ENCODE data around the gene TVP23C.
"Not testable (repeated sequence)": the region's sequence is repeated elsewhere in the genome, so short reads cannot be mapped to it uniquely, and the experiment has no call there.

Gene TVP23C

DNA sequence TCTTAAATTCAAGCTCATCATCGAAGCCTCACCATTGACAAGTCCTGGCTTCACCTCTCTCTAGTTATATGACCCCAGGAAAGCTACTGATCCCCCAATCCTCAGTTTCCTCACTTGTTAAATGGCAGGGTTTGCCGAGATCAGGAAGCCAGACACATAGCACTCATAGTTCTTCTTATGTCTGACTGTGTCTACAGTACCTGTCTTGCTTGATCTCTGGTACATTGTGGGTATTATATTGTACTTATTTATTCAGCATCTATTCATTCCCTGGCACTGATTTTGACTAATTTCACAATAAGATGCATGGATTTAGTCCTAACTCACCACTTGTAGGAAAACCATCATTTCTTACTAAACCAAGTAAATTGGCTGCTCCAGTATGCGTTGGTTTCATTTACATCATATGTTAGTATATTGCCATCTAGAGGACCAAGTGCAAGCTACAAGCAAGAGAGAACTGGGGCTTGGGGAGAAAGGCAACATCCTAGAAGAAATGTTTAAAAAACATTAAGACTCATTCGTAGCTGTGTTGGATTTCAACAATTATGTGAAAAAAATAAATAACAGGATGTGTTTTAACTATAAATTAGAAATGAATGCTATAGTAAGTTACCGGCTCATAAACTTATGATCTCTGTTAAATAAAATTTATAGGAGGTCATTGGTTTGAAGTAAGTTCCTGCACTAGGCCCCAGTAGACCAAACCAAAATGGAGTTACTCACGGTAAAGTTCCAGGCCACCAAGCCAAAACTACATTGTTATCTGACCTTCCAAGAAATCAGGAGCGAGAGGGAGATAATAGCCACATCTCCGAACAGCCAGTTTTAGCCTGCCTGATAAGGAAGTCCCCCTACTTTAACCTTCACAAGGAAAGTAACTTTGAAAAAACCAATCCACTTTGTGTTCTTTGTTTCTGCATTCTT is 36.7 kb downstream of the TVP23C start:
- DNase-seq, result not testable (repeated sequence)

DNA sequence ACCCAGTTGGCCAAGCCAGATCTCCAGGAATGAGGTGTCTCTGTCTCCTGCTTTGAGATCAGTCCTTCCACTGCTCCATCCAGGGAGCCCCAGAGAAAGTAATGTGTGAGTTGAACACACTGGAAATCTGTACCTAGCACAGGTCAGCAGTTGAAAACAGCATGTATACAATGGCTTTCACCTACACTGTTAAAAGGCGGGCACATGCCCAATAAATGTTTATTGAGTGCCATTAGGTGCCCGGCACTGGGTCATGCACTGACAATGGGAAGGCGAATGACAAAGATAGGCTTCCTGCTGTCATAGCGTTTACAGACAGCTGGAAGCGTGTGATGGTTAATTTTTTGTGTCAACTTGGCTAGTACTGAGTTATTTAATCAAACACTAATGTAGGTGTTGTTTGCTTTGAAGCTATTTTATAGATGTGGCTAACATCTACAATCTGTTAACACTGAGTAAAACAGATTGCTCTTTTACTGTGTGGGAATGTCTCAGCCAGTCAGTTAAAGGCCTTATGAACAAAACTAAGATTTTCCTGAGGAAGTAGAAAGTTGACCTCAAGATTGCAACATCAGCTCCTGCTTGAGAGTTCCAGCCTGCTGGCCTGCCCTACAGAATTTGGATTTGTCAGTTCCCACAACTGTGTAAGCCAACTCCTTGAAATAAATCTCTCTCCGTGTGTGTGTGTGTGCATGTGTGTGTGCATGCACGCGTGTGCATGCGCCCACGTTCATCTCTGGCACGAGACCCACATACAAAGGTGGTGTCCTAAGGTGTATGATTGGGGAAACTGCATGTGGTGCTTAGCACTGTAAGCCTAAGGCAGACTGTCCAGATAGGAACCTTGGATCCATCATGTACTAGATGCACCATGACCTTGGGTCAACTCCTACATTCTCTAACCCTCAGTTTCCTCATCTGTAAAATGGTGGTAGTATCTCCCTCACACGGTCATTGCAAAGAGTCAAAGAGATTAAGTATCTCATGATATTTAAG is 38.0 kb downstream of the TVP23C start:
- not testable (repeated sequence) for DNase-seq

DNA sequence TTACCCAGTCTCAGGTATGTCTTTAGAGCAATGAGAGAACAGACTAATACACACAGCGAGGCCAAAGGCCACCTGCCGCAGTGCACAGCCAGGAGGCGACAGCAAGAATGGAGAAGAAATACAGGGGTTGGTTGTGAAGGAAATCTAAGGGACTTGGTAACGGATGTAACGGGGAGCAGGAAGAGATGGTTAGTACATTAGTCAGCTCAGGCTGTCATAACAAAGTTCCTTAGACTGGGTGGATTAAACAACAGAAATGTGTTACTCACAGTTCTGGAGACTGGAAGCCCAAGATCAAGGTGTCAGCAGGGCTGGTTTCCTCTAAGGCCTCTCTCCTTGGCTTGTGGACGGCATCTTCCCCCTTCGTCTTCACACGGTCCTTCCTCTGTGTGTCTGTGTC is 47.1 kb downstream of the TVP23C start:
- no peak for DNase-seq

DNA sequence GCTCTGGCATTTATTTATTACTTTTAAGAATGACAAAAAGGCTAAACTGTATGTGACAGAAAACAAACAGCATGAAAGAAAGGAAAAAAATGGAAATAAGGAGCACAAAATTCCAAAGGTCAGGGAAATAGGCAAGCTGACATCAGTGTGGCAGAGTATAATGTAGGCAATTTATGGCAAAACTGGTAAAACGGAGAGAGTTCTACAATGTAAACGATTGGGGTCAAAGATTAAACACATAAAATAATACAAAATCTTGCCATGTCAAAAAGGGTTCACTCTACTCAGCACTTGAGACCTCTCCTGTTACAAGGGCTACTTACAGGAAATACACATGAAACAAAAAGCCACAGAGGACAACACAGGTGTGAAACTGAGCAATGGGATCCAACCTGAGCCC is 48.8 kb downstream of the TVP23C start:
- no peak for DNase-seq

DNA sequence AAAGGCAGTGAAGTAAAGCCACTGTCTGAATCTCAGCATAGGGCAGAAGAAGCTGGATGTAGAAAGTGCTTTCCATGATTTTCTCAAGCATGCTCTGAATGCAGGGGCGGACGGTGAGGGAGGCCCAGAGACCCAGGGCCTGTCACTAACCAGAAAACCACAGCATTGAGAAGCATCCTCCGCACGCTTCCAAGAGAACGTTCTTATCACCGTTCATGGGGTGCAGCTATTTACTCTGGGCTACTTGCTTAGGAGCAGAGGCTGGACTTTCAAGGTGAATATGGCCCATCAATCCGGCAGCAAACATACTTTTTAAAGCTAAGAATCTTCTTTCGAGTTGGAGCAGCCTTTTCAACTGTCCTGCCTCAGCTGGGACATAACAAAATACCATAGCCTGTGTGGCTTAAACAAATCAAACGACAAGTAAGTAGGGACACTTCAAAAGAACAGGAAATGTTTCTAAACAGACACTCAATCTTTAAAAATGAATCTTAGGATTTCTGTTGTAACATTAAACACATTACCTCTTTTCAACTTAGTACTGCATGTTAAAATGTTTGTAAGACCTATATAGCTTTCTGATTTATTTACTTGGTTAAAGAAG is 49.3 kb downstream of the TVP23C start:
- no peak for DNase-seq

DNA sequence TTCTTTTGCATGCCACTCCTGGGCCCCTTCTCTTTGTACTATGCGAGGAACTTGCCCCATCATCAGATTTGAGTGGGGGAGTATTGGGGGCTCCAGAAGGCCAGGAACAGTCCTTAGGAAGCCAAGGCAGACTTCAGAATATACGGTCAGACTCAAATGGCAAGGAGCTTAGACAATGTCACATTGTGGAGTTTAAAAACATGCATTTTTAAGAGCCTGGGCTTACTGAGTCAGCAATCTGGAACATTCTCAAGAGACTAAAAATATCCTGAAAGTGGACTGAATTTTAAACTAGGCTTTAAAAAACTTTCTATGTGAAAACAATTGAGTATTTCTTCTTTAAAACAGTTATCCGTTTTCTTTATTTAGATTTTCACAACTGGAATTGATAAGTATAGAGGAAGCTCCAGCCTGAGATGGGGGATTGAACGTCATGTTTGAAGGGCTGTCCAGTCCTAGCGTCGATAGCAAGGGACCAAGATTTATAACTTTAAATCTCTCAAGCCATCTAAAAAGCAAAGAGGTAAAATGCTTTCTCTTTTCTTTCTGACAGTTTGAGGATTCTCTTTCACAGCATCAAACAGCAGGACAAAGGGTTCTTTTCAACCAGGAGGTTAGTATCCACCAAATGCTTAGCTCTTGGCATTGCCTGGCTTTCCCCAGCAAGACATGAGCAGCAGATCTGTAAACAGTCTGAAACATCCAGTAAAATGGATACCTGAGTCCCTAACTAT is 50.1 kb downstream of the TVP23C start:
- no peak for DNase-seq

DNA sequence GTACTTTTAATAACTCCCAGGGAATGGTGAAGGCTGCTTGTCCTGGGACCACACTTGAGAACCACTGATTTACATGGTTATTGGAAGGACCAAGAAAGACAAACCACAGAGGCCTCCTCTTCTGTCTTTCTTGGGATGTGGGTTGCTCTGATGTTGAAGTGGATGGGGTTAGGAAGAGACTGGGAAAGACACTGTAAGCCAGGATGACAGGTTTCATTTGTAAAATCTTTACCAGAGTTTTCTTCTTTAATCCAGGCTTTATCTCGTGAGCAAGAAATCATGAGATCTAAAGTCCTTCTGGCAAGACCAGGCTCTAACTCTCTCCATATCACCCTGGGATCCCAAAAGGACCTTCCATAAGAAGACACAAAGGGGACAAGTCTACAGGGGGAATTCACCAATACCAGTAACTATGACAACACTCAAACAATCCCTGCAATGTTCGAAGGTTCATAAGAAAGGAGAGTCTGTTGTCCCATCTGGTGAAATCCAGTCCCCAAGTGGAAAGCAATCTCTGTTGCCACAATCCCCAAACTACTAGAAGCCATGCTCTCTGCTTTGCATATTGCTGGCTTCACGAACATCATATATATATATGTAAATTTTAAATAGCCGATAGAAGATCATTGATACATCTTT is 51.1 kb downstream of the TVP23C start:
- no peak for DNase-seq

DNA sequence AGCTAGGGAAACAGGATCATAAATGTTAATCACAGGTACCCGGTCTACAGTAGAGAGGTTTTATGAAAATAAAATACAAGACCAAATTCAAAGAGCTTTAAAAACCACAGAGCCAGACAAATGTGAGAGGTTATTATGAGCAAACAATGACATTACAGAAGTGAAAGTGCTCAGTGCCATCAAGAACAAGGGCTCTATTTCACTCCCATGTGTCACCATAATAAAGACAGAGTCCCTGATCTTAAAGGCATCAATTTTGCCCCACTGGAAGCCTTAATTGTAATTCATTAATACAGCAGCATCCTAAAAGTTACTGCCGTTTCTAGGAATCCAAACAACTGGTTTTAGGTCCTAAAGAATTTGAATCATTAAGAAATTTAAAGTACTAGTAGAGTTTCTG is 52.1 kb downstream of the TVP23C start:
- DNase-seq, result no peak

DNA sequence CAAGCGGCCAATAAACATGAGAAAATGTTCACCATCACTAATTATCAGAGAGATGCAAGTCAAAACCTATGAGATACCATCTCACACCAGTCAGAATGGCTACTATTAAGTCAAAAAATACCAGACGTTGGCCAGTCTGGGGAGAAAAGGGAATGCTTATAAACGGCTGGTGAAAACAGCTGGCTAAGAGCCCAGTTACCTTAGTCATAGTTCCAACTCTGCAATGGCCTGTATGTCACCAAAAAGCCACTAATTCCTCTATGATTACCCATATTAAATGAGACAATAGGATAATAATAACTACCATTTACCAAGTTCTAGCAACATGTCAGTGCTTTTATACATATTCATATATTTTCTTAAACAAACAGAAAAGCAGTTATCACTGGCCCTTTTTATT is 52.9 kb downstream of the TVP23C start:
- DNase-seq, result no peak

DNA sequence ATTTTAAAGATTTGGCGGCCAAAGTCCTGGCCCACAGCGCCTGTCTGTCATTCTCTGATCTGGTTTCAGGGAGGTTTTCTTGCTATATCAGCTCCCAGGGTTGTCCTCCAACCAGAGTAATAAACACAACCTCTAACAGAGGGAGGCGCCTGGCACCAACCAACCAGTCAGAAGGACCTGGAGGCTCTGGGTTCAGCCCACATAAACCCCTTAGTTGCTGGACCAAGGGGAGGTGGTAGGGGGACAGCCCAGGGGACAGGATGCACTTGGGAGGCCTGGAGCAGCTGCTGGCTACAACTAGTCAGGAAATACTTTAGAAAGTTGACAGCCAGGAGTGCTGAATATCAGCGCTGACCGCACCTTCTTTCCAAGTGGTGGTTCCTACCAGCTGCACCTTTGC is 54.2 kb downstream of the TVP23C start:
- no peak for DNase-seq

DNA sequence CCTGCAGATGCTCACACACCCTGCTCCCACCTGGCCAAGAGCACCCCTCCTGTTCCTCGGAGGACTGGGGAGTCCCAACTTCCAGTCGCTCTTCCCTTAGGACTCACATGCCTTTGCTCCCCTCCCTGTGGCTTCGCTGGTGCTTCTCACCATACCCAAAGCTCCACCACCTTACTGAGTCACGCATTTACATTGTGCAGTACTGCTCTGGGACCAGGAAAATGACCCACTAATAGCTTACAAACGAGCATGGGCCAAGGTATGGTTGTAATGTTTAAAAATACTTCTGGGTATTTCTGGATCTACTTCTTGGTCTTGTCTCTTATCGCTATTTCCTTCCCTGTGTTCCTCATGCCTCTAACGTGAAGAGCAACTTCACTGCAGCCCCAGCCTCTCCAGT is 54.8 kb downstream of the TVP23C start:
- DNase-seq, result no peak

DNA sequence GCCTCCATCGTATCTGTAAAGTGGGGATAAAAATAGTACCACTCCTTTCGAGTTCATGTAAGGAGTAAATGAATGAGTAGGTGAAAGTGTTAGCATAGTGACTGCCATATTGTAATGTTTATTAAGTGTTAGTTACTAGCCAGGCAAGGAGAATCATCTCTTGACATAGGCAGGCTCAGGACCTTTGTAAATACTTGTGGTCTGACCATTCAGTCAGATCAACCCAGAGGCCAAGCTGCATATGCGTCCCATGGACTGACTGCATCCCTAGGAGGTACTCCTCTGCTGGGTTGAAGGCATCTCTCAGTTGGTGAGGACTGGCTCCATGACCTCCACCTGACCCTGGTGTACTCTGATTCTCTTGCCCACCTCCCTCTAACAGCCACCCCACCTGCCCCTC is 55.4 kb downstream of the TVP23C start:
- DNase-seq, result no peak

DNA sequence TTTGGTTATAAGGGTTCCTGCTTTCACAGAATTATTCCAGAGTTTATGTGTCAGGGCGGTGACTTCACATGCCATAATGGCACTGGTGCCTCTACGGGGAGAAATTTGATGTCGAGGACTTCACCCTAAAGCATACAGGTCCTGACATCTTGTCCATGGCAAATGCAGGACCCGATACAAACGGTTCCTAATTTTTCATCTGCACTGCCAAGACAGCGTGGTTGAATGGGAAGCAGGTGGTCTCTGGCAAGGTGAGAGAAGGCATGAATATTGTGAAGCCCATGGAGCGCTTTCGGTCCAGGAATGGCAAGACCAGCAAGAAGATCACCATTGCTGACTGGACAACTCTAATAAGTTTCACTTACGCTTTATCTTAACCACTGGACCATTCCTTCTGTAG is 56.3 kb downstream of the TVP23C start:
- DNase-seq, result no peak

DNA sequence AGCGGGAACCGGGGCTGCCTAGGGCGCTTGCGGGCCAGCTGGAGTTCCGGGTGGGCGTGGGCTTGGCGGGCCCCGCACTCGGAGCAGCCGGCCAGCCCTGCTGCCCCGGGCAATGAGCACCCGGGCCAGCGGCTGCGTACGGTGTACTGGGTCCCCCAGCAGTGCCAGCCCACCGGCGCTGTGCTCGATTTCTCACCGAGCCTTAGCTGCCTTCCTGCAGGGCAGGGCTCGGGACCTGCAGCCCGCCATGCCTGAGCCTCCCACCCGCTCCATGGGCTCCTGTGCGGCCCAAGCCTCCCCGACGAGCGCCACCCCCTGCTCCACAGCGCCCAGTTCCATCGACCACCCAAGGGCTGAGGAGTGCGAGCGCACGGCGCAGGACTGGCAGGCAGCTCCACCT is 57.6 kb downstream of the TVP23C start:
- DNase-seq, result not testable (repeated sequence)

DNA sequence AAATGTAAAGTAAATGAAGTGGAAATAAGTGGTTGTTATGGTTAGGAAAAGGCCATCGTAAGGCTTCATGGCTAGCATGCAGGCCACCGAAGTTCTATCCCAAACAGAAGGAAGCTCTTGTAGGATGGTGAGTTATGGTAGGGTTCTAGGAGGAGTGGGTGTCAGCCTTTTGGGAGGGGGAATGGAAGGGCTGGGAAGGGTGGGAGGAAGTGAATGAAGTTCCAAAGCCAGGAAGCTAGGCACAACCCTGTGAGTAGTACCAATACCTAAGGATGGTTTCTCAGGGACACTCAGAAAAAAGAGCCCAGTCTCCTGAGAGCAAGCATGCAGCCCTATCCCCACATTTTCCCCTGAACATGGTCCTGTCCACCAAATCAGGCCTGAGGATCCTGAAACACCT is 59.6 kb downstream of the TVP23C start:
- DNase-seq, result no peak

DNA sequence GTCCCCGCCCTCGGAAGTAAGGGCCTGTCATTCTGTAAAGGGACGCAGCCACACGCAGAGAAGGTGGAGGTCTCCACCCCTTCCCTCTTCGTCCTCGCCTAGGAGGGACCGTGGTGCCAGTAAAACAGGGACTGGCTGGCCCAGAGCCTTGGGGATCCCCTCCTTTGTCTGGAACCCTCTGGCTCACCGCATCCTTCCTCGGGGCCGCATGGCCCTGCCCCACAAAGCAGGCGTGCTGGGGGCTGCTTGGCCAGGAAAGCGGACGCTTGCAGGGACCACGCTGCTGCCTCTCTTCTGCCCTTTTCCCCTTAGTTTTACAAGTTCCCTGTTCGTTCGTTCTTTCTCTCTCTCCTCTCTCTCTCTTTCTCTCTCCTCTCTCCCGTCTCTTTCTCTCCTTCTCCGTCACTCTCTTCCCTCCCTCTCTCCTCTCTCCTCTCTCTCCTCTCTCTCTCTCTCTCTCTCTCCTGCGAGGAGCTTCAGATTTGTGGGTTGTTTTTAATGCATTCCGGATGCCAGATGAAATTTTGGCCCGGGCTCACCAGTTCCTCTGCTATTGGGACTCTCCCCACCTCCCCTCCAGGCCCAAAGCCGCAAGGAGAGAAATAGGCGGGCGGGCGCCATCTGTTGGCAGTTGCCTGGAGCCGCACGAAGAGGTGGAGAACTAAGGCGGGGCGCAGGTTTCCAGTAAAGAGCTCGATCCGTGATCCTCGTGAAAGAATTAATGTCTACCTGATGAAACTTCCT is 60.7 kb downstream of the TVP23C start:
- no peak for DNase-seq

DNA sequence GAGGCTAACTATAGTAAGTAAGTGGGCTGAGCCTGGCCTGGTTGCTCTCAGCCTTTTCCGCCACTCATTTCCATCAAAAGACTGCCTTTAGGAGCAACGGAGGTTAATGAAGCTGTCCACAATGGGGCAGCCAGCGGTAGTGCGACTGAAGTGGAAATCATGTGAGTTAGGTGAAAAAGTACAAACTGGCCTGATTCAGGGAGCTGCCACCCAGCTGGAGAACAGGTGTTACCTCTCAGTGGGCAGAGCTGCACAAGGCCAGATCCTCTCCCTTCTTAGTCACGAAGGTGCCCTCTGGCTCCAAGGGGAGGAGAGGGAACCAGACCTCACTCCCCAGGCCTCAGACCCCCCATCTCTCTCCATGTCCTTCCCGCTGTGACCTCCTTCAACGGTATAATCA is 61.5 kb downstream of the TVP23C start:
- DNase-seq, result no peak

DNA sequence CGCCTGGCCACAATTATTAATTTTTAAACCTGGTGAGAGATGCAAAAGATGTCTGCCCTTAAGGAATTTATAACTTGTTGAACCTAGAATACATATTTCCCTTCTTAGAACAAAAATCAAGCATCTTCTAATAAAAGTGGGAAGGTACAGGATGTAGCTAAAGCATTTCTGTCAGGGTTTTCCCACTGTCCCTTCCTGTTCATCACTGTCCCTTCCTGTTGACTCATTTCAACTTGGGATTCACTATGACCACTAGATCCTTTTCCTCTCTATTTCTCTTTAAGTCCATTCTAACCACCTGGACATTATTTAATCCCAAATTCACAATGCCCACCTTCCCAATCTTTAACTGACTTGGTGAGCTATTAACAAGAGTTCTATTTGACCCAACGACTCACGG is 62.0 kb downstream of the TVP23C start:
- DNase-seq, result no peak

DNA sequence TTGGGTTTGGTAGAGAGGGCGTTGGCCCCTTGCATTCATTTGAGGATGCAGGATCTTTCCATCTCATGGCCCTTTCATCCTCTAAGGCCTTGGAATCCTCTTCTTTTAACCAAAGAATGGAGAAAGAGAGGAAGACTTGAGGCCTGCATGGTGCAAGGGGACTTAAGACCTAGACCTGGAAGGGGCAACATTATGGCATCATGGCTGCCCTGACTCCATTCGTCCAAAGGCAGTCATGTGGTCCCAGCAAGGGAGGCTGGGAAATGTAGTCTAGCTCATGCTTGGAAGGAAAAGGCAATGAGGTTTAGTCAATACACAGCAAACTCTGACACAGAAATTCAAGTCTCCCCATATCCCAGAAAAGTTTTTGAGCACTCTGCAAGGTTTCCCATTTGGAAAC is 65.2 kb downstream of the TVP23C start:
- DNase-seq, result no peak

DNA sequence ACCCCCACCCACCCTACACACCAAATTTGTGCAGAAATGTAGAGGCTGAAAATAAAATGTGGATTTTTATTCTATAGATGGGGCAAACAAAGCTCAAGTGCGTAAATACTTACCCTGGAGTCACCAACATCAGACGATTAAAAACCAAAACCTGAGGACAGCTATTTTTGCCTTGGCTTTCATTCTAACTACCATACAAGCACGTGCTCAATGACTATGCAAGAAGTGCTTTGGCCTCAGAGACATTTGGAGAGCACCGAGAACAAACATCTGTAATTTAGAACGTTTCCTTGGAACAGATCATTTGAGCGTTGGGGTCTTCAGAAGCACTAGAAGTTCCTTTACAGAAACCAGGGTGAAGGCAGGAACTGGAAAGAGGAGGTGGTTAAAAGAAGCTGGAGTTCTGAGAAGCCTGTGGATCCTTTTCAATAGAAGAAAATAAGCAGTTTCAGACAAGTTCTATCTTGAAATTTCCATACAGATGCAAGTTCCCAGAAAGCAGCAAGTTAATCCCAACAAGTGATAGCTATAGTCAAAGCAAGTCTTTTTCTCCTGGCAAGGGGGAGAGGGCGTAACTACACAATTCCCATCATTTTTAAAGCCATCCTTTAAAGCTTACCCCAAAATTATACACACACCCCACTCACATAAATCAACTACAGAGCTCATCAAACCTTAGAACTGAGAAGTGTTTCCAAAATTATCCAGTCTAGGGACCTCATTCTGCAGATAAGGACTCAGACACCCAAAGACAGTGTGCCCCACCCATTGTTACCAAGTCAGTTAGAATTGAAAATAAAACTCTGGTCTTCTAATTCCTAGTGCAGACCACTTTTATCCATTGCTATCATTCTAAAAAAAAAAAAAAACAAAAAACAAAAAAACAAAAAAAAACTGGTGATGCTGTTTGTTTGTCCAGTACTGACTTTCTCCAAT is 66.3 kb downstream of the TVP23C start:
- DNase-seq, result no peak
